Activated CD8-positive, alpha-beta memory T cell treated with anti-CD3 and anti-CD28 coated beads, Interleukin-2, amount 50 U/mL, for 4 hours (primary cell): ENCODE results near the gene PPP1R9B.

Experiments
- DNase-seq: peaks from one replicate; pipeline ENCODE4 v3.0.0-alpha.2; 2020

The PPP1R9B gene

DNA sequence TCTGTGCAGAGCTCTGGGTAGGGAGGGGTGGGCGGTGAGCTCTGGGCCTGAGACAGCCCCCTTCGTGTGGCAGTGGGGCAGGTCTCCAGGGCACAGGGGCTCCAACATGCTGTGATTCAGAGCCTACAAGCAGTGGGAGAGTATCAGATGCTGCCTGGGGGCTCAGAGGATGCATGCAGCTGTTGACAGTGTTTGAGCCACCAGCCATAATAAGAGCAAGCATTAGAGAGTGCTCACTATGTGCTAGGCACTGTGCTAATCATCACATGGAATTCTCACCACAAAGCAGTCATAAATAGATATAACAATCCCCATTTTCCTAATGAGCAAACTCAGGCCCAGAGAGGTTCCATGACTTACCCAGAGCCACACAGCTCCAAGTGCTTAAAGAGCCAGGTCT is 47.2 kb downstream of the PPP1R9B start:
- DNase-seq, result no peak

DNA sequence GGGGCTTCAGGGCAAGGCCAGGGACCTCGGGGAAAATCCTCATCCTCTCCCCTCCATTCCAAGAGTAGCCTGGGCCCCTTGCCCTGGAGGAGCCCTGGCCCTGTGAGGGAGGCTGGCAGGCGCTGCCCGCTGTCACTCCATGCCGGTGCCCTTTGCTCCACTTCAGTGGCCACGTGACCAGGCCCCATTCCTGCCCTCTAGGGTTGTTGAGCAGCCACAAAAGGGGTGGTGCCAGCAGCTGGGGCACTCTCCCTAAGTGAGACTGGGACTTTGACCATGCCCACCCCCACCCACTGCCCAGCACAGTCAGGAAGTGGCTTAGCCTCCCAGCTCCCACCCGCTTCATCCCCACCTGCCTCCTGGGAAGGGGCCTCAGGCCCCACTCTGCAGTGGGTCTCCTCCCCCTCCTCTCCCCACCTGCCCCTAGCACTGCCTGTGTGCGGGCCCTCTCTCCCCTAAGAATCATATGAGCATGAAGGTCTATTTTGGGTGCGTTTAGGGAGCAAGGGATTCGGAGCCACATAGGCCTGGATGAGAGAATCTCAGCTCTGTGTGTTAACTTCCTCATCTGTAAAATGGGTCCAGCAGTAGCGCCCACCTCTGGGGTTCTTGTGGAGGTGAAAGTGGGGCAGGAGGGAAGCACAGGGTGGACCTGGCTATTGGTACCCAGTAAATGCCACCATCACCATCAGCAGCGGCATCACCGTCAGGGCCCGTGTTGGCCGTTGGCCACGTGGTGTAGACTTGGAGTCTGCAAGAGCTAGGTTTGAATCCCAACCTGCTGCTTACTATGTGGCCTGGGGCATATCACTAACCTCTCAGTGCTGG is 48.1 kb downstream of the PPP1R9B start:
- no peak for DNase-seq

DNA sequence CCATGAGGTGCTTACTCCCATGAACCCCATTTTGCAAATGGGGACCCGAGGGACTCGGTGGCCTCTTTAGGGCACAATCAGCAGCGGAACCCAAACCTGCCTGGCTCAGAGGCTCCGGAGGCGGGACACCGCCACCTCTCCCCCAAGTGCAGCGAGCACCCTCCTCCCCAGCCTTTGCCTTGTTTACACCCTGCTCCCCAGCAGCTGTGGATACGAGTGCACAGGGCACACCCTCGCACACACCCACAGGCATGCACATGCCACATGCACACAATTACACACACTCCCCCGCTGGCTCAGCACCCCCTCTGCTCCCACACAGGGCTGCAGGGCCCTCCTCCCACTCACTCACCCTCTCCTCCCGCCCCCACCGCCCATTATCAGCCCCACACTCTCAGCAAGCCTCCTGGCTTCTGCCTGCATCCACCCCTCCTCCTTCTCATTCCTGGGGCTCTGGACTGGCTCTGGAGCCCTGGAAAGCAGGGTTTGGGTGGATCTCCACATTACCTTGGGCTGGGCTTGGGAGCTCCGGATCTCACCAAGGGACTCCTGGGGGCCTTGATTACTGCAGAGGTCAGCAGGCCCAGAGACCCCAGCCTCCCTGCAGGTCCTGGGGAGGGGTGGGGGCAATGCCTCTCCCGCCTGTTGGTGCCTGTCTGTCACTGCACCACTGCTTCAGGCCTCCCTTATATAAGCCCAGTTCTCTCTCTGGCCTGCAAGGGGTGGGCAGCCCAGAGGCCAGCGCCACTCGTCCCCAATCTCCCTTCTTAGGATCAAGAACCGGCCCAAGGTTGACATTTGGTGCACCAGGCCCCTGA is 48.9 kb downstream of the PPP1R9B start:
- no peak for DNase-seq

DNA sequence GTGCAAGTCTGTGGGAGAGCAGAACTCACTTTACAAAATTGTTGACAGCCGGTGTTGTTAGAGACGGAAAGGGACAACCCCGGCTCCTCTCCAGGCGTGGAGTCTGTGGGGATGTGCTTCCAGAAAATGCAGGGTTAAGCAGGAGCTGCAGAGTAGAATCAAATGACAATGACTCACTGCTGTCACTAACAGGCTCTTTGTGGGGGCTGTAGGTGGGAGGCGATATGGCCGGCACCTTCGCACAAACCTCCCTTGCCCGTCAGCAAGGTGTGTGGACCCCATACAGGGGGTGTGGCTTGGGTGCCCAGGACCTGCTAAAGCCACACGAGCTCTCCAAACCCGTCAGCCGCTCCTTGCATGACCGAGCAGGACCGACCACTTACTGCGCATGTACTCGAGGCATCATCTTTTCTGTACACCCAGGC is 49.5 kb downstream of the PPP1R9B start:
- DNase-seq, result no peak

DNA sequence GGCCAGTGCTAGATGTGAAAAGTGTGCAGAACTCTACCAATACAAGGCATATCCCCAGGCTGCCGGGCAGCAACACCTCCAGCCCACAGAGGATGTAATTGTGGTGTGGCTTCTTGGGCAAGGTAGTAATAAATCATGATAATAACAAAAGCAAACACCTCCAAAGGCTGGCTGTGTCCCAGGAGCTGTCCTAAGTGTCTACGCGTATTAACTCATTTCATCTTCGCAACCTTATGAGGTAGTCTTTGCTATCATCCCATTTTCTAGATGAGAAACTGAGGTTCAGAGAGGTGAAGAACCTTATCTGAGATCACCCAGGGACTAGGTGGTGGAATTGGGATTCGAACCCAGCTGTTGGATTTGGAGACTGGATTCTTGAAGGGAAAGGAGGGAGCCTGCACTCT is 50.0 kb downstream of the PPP1R9B start:
- no peak for DNase-seq

DNA sequence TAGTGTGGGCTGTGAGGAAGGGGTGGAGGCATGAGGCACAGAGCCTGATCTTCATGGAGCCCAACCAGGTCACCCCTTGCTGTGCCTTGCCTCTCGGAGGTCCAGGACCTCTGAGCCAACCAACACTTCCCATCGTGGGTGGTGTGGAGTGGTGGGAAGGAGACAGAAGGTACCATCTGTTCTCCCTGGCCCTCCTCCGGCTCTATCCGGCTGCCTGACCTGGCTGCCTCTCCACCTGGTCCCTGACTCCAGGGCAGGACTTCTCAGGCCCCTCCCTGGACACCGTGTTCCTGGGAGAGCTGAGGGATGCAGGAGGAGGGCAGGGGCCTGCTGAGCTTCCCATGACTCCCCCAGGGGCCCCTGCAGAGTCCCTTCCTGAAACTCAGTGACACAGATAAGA is 51.5 kb downstream of the PPP1R9B start:
- no peak for DNase-seq

DNA sequence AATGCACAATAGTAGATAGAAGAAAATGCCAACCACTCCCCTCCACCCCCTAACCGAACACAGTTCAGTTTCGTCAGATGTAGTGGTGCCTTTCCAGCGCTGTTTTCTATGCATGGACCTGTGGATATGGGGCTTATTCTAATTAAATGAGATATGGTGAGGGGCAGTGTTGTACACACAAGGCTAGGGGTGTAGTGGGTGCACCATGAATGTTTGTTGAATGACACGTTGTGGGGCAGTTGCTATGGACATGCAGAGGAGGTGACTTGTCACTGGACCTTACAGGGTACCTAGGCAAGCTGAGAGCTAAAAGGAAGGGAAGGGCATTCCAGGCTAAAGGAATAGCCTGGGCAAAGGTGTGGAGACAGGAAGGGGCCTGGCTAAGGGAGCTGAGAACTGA is 51.9 kb downstream of the PPP1R9B start:
- no peak for DNase-seq

DNA sequence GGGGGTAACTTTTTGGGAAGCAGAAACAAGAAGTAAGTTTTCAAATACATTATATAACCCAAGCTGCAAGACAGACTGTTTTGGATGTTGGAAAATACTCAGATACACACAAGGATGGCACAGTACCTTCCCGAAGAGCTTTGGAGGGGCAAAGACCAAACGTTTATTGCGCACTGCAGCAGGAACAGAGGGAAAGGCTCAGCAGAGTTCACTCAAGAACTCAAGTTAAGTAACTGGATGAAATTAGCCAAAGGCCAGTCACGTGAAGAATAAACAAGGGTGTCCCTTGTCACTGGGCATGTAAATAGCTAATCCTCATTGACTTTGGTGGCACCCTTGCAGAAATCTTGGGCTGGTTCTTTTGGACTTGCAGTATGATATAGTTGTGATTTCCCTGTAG is 52.6 kb downstream of the PPP1R9B start:
- DNase-seq, result no peak

DNA sequence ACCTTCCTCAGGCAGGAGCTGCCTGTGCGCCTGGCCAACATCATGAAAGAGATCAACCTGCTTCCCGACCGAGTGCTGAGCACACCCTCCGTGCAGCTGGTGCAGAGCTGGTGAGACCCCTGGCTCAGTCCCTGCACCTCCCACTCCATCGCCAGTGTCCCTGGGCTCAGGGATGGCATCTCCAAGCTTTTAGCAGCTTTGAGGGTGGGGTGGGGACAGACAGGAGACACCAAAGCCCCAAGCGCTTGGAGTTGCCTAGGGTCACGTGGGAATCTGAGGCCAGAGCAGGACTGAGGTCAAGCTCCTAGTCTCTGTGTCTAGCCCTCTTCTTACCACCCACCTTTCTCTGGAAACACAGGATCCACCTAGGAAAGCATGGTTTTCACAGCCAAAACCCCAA is 53.0 kb downstream of the PPP1R9B start:
- no peak for DNase-seq

DNA sequence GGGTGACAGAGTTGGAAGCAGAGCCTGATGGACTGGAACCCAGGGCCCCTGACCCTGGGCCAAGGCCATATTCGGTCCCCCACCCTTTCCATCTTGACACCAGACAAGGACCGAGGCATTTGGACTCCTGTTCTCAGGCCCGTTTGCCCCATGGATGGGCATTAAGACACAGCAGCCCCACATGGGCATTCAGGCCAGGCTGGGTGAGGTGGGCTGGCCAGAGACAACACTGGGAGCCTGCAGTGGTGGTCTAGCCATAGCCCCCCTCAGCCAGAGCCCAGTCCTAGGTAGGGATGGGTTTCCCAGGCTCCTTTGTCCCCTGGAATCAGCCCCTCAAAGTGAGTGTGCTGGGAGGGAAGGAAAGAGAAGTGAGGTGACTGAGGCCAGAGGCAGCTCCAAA is 53.7 kb downstream of the PPP1R9B start:
- DNase-seq, result no peak

DNA sequence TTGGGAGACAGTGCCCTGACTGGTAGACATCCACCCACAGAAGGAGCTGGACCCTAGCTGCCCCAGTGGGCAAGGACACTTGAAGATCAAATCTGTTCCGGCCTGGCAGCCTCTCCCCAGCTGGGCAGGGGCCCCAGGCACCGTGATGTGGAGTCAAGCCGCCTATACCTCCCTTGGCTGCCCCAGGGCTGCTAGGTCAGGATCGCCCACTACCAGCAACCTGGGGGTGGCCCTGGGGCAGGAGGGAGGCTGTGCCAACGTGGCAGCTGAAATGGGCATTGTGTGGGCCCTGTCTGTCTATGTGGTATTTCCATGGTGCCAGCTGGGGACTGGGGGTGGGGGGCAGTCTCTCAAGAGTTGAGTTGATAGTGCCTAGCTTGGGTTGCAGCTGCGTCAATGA is 54.4 kb downstream of the PPP1R9B start:
- DNase-seq, result no peak

DNA sequence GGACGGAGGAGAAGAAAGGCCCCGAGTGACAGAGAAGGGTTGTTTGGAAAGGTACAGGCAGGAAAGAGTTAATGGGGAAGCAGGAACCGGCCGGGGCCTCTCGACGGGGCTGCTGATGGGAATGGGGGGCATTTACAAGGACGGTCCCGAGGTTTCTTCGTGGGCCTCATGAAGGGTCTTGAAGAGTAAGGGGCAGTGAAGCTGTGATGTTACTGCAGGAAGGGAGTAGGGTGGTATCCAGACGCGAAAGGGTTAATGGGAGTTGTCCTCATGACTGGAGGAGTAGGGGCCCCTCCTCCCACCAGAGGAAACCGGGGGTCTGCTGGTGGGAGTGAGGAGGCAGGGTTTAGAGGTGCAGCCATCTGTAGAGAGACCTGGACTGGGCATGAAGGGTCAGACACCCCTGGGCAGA is 54.8 kb downstream of the PPP1R9B start:
- DNase-seq, result no peak

DNA sequence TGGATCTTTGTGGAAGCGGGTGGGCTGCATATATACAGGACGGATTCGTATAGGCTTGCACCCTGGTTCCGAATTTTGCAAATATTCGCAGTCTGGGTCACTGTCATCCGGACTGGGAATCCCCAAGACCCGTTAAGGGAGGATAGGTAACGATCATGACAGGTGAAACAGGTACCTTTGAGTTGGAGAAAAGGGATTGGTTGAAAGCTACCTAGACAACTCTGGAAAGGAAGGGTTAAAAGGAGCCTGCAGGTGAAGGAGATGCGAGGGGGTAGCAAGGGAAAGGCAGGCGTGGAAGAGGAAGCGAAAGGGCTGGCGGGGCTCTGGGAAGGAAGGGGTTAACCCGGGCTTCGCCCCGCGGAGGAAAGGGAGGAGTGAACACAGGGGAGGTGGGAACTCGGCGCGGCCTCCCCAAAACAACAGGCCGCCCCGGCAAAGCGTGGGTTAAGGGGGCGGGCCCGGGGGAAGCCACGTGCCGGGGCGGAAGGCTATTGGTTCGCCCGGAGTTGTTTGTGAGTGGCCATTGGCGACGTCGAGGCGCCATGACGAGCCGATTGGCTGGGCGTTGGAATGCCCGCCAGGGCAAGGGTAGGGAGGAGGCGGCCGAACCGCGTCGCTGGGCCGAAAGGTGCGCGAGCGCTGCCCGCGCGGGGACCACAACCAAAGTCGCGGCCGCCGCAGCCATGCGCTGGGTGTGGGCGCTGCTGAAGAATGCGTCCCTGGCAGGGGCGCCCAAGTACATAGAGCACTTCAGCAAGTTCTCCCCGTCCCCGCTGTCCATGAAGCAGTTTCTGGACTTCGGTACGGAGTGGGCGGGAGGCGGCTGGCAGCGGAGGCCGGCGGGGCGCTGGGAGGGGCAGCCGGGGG is 55.5 kb downstream of the PPP1R9B start, which contains the start of gene PDK2:
PDK2 (plus strand) TSS at position 599 of the 867 bp plus-strand sequence; CDS start at position 684, 85 bp downstream.
- peak; percentile 95 for DNase-seq

DNA sequence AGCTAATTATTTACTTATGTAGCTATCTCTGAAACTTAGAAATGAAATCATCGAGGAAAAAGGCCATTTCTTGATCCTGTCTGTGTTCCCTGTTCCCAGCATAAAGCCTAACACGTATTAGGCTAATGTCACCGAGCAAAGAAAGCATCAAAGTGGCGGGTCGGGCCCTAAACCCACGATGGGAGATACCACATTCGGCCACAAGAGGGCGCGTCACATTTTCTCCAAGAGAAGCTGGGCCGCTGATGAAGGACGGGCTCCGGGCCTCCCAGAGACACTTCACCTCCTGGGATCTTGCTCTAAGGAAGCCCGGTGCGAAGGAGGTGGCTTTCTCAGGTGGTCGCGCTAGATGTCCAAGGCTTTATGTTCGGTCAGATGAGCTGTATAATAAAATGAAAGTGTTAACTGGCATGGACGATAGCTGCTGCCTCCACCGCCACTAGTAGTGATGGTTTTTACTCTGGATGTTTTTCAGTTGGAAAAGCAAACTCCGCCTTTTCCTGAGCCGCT is 56.2 kb downstream of the PPP1R9B start:
- peak; percentile 91 for DNase-seq

DNA sequence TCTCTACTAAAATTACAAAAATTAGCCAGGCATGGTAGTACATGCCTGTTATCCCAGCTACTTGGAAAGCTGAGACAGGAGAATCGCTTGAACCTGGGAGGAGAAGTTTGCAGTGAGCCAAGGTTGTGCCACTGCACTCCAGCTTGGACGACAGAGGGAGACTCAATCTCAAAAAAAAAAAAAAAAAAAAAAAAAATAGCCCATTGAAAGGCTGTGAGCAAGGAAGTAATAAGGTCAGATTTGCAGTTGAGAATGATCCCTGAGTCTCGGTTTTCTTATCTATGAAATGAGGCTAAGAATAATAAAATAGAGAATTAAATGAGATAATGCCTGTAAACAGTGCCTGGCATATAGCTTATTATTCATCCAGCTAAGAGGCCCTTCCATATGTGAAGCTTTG is 56.7 kb downstream of the PPP1R9B start:
- DNase-seq, result no peak

DNA sequence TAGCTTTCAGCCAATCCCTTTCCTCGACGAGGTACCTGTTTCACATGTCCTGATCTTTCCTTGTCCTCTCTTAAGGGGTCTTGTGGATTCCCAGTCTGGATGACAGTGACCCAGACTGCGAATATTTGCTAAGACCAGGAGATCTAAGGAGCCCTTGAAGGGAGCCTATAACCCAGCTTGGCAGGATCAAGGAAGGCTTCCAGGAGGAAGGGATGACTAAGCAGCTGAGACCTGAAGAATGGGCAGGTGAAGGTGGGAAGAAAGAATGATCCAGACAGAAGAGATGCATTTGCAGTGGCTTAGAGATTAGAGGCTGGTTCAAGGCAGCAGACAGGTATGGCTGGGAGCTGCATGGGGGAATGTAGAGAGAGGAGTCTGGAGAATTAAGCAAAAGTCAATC is 57.2 kb downstream of the PPP1R9B start:
- DNase-seq, result no peak

DNA sequence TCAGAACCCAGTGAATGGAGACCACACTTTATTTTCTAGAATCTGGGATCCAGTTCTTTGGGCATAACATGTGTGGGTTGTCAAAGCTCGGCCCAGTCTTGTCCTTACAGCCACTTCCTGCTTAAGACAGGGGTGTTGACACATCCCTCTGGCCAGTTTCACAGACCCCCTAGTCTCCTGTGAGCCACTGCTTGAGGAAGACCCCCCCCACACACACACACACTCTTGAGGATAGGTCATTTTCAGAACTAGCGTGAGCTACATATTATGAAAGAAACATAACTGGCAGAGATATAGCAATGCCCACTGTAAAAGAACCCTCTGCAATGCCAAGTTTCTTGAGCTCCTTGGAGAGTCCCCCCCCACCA is 58.6 kb downstream of the PPP1R9B start:
- DNase-seq, result no peak

DNA sequence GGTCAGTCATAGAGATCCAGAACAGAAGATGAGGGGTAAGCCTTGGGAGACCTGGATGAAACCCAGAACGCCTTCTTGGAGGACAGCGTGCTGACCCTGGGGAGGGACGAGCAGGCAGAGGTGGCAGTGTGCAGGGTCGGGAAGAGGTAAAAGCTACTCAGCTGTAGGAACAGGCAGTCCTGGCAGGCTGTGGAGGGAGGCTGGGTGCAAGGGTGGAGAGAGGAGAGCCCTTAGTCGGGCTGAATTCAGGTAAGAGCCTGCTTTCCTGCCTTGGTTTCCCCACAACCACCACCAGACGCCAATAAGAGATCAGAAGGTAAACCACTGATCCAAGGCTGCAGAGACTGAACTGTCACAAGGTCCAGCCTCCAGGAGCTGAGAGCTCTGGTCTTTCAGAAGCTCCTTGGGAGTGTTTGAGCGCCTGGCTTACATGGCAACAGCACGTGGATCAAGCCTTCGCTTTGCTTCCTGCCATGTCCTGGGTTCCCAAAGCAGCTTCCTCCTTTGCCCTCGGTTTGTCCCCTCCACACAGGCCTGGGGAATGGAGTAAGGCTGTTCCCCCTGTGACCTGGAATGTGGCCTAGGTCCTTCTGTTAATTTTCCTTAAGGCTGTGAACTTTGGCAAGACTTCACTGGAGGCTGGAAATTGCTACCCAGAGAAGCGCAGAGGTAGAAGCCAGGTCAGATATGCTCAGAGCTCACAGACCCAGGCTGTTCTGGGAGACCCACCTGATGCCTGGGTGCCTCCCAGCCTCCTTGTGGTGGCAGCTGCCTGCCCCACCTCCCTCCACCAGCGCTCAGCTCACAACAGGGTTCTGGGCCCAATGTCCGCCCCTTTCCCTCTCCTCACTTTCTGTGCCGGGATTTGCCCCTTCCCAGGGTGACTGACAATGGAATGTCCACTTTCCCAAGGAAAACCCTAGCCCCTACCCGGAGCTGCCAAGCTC is 59.2 kb downstream of the PPP1R9B start:
- DNase-seq, result no peak

DNA sequence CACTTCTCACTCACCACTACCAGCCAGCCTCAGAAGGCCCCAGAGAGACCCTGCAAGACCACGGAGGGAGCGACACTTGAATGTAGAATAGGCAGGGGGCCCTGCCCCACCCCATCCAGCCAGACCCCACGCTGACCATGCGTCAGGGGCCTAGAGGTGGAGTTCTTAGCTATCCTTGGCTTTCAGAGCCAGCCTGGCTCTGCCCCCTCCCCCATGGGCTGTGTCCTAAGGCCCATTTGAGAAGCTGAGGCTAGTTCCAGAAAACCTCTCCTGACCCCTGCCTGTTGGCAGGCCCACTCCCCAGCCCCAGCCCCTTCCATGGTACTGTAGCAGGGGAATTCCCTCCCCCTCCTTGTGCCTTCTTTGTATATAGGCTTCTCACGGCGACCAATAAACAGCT is 60.4 kb downstream of the PPP1R9B start:
- no peak for DNase-seq

DNA sequence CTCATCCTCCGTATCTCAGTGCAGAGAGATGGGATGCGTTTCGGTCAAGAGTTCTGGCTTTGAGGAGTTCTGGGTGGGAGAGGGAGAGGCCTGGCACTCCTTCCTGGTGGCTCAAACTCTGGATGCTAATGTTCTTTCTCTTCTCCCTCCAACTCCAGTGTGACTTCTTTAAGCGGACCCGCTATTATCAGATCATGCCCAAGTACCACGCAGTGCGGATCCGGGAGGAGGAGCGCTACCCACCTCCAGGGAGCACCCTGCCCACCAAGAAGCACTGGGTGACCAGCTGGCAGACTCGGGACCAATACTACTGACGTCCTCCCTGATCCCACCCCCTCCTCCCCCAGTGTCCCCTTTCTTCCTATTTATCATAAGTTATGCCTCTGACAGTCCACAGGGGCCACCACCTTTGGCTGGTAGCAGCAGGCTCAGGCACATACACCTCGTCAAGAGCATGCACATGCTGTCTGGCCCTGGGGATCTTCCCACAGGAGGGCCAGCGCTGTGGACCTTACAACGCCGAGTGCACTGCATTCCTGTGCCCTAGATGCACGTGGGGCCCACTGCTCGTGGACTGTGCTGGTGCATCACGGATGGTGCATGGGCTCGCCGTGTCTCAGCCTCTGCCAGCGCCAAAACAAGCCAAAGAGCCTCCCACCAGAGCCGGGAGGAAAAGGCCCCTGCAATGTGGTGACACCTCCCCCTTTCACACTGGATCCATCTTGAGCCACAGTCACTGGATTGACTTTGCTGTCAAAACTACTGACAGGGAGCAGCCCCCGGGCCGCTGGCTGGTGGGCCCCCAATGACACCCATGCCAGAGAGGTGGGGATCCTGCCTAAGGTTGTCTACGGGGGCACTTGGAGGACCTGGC is 61.3 kb downstream of the PPP1R9B start:
- no peak for DNase-seq

DNA sequence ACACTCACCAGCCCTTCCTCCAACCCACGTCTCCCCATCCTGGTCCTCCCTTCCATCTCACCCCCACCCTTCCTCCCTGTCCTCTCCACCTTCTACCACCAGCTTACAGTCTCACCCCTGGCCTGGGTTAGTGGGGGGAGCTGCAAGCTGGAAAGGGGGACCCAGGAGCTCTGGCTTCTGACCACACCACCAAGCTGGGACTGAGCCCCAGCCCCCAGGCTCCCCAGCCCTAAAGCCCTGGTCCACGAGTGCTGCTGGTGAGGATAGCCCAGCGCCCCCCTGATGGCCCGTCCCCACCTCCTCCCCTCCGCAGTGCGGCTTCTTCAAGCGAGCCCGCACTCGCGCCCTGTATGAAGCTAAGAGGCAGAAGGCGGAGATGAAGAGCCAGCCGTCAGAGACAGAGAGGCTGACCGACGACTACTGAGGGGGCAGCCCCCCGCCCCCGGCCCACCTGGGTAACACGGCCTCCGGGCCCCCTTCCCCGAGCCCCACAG is 62.5 kb downstream of the PPP1R9B start:
- no peak for DNase-seq
